Hepatocyte (in vitro differentiated cells): ENCODE results near the gene HNRNPA1L2.
"Not testable (repeated sequence)": the region's sequence is repeated elsewhere in the genome, so short reads cannot be mapped to it uniquely, and the experiment has no call there.

Experiments used
- CTCF ChIP-seq: fragments of 200-600 bp; sonication (generic); IDR thresholded peaks from 2 replicates; pipeline ENCODE4 v1.5.1; 2016; ENCODE audit warnings: antibody characterized with exemption, mild to moderate bottlenecking; ENCODE audit not compliant: poor library complexity
- EZH2 ChIP-seq: fragments of 200-600 bp; sonication (generic); IDR thresholded peaks from 2 replicates; pipeline ENCODE4 v1.6.1; 2016; ENCODE audit warnings: antibody characterized with exemption, mild to moderate bottlenecking, borderline replicate concordance

GRCh38 chr13:52593812-52594211 is 48.4 kb upstream of the HNRNPA1L2 start:
- TF ChIP-seq CTCF, EZH2: not testable (repeated sequence)
